Measurements from ENCODE around the gene THADA.
"Not testable (repeated sequence)": the region's sequence is repeated elsewhere in the genome, so short reads cannot be mapped to it uniquely, and the experiment has no call there.

THADA gene

DNA sequence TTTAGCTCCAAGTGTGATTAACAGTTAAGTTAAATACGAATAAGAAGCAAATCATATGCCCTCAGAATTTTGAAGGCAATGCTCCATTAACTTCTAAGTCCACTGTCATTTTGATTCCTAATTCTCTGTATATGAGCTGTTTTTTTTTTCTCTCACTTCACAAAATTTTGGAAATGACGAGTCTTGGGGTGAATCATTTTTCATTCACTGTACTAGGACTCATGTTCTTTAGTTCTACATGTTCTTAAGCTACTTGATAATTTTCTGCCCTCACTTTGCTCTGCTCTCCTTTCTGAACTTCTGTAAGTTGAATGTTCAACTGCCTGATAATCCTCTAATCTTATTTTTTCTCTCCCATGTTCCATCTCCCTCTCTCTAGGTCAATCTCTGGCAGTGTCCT lies 141.0 kb downstream of the THADA start:
- H3K27ac ChIP-seq (ENCODE audit: low read depth, low read length) = peak overlapping the region; percentile 98

DNA sequence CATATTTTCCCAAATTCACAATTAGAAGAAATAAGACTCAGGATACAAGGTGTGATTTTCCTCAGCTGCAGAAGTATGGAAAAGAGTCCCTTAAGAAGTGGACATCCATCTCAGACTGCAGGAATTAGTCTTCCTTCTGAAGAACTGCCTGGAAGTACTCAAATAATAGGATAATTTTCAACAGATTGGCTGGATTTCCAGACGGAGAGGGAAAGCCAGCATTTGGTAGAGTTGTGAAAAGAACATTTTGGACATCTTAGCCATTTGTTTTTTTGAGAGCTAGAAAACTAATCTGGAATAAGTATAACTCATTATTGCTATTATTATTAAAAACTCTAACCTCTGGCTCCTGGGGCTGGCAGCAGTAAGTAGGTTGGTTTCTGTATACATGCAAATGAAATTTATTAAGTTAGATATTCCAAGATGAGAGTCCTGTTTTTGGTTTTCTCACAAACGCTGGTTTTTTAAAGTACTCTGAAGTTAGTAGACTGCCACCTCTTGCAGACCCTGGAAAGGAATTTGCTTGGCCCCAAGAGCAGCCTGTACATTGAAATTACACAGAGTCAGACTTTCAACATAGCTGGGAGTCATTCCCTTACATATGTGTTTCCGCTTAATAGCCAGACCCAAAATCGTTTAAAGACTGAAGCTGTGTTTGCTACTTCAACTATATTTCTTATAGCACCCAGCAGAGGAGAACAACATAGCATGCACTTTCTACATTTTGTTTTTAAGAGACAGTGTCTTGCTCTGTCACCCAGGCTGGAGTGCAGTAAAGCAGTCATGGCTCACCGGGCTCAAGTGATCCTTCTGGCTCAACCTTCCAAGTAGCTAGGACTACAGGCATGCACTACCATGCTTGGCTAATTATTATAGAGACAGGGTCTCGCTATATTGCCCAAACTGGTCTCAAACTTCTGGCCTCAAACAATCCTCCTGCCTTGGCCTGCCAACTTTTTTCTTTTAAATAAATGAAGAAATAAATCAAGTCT lies 142.4 kb downstream of the THADA start:
- peaks cover 65% of the 10 kb centered on the region for H3K4me1 ChIP-seq (ENCODE audit: control insufficient read depth, insufficient read depth, low read length, unreplicated experiment)
- H2AFZ ChIP-seq (ENCODE audit: low read length, unreplicated experiment) = no peak overlapping the region
- no peak overlapping the region for H3K4me3 ChIP-seq (ENCODE audit: low read depth, low read length)
- peak overlapping the region; percentile 78 for H3K27ac ChIP-seq (ENCODE audit: low read depth, low read length)
- H3K79me2 ChIP-seq (ENCODE audit: control insufficient read depth, insufficient read depth, low read length, unreplicated experiment) = no peaks in the 10 kb centered on the region
- H3K36me3 ChIP-seq (ENCODE audit: insufficient read depth, low read length) = no peaks in the 10 kb centered on the region
- H3K27me3 ChIP-seq (ENCODE audit: insufficient read depth, low read length) = no peaks in the 10 kb centered on the region

More for the DNA sequence above, 141.0 kb downstream of the THADA start:
- Histone ChIP-seq H3K4me1 (ENCODE audit: control insufficient read depth, insufficient read depth, low read length, unreplicated experiment) (peaks cover 78% of the 10 kb centered on the region), H3K79me2 (ENCODE audit: control insufficient read depth, insufficient read depth, low read length, unreplicated experiment) (no peaks in the 10 kb centered on the region), H3K27me3 (ENCODE audit: insufficient read depth, low read length) (no peaks in the 10 kb centered on the region), H2AFZ (ENCODE audit: low read length, unreplicated experiment) (no peak overlapping the region), H3K36me3 (ENCODE audit: insufficient read depth, low read length) (no peaks in the 10 kb centered on the region), H3K4me3 (ENCODE audit: low read depth, low read length) (peak overlapping the region; percentile 57)

DNA sequence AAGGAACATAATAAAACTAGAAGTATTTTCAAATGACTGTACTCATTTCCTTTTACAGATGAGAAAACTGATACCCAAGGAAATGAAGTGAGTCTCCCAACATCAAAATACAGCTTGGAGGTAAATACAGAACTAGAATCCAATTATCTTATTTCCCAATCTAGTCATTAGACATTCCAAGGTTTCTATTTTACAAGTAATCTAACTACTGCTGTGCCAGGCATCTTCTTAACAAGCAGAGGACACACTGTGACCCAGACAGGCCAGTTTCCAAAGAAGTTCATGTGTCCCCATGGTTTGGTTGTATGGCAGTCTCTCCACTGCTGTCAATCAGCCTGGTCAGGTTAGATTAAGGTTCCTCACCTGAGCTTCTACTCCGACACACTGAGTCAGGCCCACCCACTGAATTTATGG lies 143.5 kb downstream of the THADA start:
- Histone ChIP-seq H3K4me3 (ENCODE audit: low read depth, low read length) (no peak overlapping the region), H3K4me1 (ENCODE audit: control insufficient read depth, insufficient read depth, low read length, unreplicated experiment) (peaks cover 55% of the 10 kb centered on the region)

DNA sequence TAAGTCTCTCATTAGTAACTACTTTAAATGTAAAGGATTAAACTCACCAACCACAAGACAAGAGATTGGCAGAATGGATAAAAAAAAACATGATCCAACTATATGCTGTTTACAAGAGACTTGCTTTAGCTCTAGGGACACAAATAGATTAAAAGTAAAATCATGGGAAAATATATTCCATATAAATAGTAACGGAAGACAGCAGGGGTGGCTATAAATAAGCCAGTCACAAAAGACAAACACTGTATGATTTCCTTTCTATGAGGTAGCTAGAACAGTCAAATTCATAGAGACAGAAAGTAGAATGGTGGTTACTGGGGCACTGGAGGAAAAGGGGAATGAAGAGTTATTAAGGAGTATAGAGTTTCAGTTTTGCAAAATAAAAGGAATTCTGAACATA lies 145.2 kb downstream of the THADA start:
- Histone ChIP-seq H3K36me3 (ENCODE audit: insufficient read depth, low read length) (peaks cover 8% of the 10 kb centered on the region; the same call in 1 of the 2 replicates), H3K4me1 (ENCODE audit: control insufficient read depth, insufficient read depth, low read length, unreplicated experiment) (peaks cover 49% of the 10 kb centered on the region)

More for the DNA sequence above, 143.5 kb downstream of the THADA start:
- no peaks in the 10 kb centered on the region for H3K27me3 ChIP-seq (ENCODE audit: insufficient read depth, low read length)
- peak overlapping the region; percentile 16 for H2AFZ ChIP-seq (ENCODE audit: low read length, unreplicated experiment)
- peak overlapping the region; percentile 78 for H3K27ac ChIP-seq (ENCODE audit: low read depth, low read length)
- H3K79me2 ChIP-seq (ENCODE audit: control insufficient read depth, insufficient read depth, low read length, unreplicated experiment) = no peaks in the 10 kb centered on the region
- H3K36me3 ChIP-seq (ENCODE audit: insufficient read depth, low read length) = no peaks in the 10 kb centered on the region

DNA sequence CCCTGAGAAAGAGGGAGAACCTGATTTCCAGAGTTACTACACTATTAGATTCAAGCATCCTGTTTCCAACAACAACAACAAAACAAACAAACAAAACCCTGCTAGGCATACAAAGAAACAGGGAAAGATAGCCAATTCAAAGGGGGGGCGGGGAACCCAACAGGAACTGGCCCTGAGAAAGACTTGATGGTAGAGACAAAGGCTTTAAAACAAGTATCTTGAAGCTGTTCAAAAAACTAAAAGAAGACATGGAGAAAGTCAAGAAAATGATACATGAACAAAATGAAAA lies 147.1 kb downstream of the THADA start:
- Histone ChIP-seq H3K4me3 (ENCODE audit: low read depth, low read length) (no peak overlapping the region), H2AFZ (ENCODE audit: low read length, unreplicated experiment) (no peak overlapping the region), H3K4me1 (ENCODE audit: control insufficient read depth, insufficient read depth, low read length, unreplicated experiment) (peaks cover 43% of the 10 kb centered on the region), H3K79me2 (ENCODE audit: control insufficient read depth, insufficient read depth, low read length, unreplicated experiment) (peaks cover 2% of the 10 kb centered on the region), H3K36me3 (ENCODE audit: insufficient read depth, low read length) (peaks cover 8% of the 10 kb centered on the region; the same call in 1 of the 2 replicates), H3K27ac (ENCODE audit: low read depth, low read length) (no peak overlapping the region), H3K27me3 (ENCODE audit: insufficient read depth, low read length) (no peaks in the 10 kb centered on the region)

More for the DNA sequence above, 145.2 kb downstream of the THADA start:
- H2AFZ ChIP-seq (ENCODE audit: low read length, unreplicated experiment) = no peak overlapping the region
- H3K27ac ChIP-seq (ENCODE audit: low read depth, low read length) = peak overlapping the region; percentile 78; the same call in 1 of the 2 replicates
- H3K27me3 ChIP-seq (ENCODE audit: insufficient read depth, low read length) = no peaks in the 10 kb centered on the region
- H3K4me3 ChIP-seq (ENCODE audit: low read depth, low read length) = no peak overlapping the region
- H3K79me2 ChIP-seq (ENCODE audit: control insufficient read depth, insufficient read depth, low read length, unreplicated experiment) = peaks cover 2% of the 10 kb centered on the region

DNA sequence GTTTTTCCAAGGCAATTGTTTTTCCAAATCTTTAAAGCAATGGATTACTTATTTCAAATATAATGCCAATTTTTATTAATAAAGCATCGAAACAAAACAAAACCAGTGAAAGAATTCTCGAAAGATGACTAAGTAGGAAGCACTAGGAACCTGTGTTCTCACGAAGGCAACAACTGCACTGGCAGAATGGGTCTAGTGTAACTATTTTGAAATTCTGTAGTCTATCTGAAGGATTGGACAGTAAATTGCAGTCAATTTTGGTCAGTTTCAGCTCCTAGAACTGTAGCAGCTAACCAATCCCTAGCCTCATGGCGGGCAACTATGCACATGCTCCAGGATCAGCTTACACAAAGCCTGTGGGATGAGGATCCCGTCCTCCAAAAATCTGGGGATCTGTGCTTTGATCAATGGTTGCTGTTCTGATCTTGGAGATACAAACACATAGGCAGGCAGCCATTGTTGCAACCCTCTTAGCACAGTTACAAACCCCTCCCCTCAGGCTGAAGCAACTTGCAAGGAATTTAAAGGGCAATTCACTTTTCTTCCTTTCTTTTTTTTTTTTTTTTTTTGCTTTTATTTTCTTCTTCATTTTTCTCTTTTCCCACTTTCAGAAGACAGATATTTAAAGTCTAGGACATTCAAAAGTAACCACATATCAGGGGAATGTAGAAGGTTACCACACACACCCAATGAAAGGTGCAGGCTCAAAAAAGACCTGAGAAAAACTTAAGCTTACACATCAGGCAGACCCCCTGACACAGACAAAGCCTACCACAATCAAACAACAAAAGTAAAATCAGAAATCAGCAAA lies 147.6 kb downstream of the THADA start:
- Histone ChIP-seq H3K79me2 (ENCODE audit: control insufficient read depth, insufficient read depth, low read length, unreplicated experiment) (peaks cover 2% of the 10 kb centered on the region), H3K27ac (ENCODE audit: low read depth, low read length) (no peak overlapping the region), H3K27me3 (ENCODE audit: insufficient read depth, low read length) (no peaks in the 10 kb centered on the region), H2AFZ (ENCODE audit: low read length, unreplicated experiment) (no peak overlapping the region), H3K36me3 (ENCODE audit: insufficient read depth, low read length) (peaks cover 8% of the 10 kb centered on the region; the same call in 1 of the 2 replicates), H3K4me1 (ENCODE audit: control insufficient read depth, insufficient read depth, low read length, unreplicated experiment) (peaks cover 37% of the 10 kb centered on the region), H3K4me3 (ENCODE audit: low read depth, low read length) (no peak overlapping the region)

DNA sequence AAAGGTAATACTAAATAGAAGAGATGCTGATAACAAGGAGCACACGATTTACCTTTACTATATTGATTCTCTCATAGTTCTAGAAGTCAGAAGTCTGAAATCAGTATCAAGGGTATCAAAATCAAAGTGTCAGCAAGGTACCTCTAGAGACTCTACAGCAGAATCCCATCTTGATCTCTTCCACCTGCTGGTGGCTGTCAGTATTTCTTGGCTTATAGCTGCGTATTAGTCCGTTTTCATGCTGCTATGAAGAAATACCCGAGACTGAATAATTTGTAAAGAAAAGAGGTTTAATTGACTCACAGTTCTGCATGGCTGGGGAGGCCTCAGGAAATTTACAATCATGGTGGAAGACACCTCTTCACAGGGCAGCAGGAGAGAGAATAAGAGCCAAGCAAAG lies 149.1 kb downstream of the THADA start:
- not testable (repeated sequence) for H3K36me3 ChIP-seq (ENCODE audit: insufficient read depth, low read length); H3K27me3 ChIP-seq (ENCODE audit: insufficient read depth, low read length); H3K79me2 ChIP-seq (ENCODE audit: control insufficient read depth, insufficient read depth, low read length, unreplicated experiment); H2AFZ ChIP-seq (ENCODE audit: low read length, unreplicated experiment); H3K27ac ChIP-seq (ENCODE audit: low read depth, low read length); H3K4me3 ChIP-seq (ENCODE audit: low read depth, low read length)
- peaks cover 22% of the 10 kb centered on the region for H3K4me1 ChIP-seq (ENCODE audit: control insufficient read depth, insufficient read depth, low read length, unreplicated experiment)

DNA sequence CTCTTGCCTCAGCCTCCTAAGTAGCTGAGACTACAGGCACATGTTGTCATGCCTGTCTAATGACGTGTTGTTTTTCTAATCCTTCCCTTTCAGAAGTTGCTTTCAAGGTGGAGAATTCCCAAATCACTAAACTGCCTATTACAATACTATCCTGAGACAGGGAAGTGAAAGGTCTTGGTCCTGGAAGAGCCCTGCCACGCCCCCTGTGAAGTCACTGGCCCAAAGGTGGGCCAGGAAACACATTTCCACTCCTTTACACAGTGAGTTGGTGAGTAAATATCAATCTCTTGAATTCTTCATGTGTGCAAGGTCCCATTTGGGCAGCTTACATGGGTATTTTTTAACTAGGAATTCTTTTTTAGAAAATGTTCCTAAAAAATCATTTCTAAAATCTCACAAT lies 150.1 kb downstream of the THADA start:
- no peaks in the 10 kb centered on the region for H3K27me3 ChIP-seq (ENCODE audit: insufficient read depth, low read length)
- peak overlapping the region; percentile 70 for H3K27ac ChIP-seq (ENCODE audit: low read depth, low read length)
- H3K79me2 ChIP-seq (ENCODE audit: control insufficient read depth, insufficient read depth, low read length, unreplicated experiment) = peaks cover 2% of the 10 kb centered on the region
- no peak overlapping the region for H3K4me3 ChIP-seq (ENCODE audit: low read depth, low read length)
- peaks cover 8% of the 10 kb centered on the region; the same call in 1 of the 2 replicates for H3K36me3 ChIP-seq (ENCODE audit: insufficient read depth, low read length)
- no peak overlapping the region for H2AFZ ChIP-seq (ENCODE audit: low read length, unreplicated experiment)
- H3K4me1 ChIP-seq (ENCODE audit: control insufficient read depth, insufficient read depth, low read length, unreplicated experiment) = peaks cover 14% of the 10 kb centered on the region

DNA sequence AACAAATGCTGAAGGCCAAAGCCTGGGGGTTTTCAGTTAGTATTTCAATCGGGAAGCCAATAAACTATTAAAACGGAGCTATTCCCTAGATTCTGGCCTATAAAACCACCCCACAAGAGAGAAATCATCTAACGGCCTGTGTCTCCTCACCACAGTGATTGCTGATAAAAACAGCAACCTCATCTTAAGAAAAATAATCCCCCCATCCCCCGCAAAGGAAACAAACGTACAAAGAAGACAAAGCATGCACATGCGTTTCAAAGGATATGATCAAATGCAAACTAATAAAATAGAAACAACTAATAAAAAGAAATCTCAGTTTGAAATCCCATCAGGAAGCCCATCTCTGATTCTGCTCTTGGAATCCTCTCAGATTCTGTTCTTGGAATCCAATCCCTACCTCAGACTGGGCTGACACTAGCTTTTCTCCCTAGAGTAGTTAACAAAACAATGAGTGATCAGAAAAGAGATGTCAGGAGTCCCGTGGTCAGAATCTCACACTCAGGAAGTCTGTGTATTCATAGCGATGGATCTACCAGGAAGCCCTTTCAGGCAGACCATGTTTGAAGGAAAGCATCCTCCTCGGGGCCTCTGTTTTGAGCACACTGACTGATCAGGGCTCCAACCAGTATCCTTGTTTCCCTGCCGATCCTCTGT lies 150.7 kb downstream of the THADA start:
- H2AFZ ChIP-seq (ENCODE audit: low read length, unreplicated experiment) = peak overlapping the region; percentile 24
- H3K4me3 ChIP-seq (ENCODE audit: low read depth, low read length) = no peak overlapping the region
- H3K4me1 ChIP-seq (ENCODE audit: control insufficient read depth, insufficient read depth, low read length, unreplicated experiment) = peaks cover 14% of the 10 kb centered on the region
- no peaks in the 10 kb centered on the region for H3K27me3 ChIP-seq (ENCODE audit: insufficient read depth, low read length)
- H3K36me3 ChIP-seq (ENCODE audit: insufficient read depth, low read length) = peaks cover 8% of the 10 kb centered on the region; the same call in 1 of the 2 replicates
- peaks cover 2% of the 10 kb centered on the region for H3K79me2 ChIP-seq (ENCODE audit: control insufficient read depth, insufficient read depth, low read length, unreplicated experiment)
- peak overlapping the region; percentile 70 for H3K27ac ChIP-seq (ENCODE audit: low read depth, low read length)

DNA sequence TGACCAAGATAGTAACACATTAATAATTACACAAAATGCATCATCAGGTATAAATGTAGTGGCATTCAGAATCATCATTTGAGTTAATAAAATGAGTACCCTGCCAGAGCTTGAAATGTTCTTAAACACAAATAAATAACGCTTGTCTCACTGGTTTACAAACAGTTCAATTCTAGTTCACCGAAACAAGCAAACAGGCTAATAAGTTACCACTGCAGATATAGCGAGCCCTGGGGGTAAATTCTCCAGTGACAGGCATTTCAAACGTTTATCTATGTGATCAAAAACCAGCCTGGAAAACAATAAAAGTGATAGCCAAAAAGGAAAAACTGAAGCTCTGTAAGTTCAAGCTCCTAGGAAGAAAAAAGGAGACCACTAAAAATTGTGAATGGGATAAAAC lies 152.6 kb downstream of the THADA start:
- Histone ChIP-seq H3K27ac (ENCODE audit: low read depth, low read length) (no peak overlapping the region), H3K36me3 (ENCODE audit: insufficient read depth, low read length) (peaks cover 8% of the 10 kb centered on the region; the same call in 1 of the 2 replicates), H3K4me1 (ENCODE audit: control insufficient read depth, insufficient read depth, low read length, unreplicated experiment) (peaks cover 22% of the 10 kb centered on the region), H3K79me2 (ENCODE audit: control insufficient read depth, insufficient read depth, low read length, unreplicated experiment) (peaks cover 2% of the 10 kb centered on the region), H3K27me3 (ENCODE audit: insufficient read depth, low read length) (no peaks in the 10 kb centered on the region), H3K4me3 (ENCODE audit: low read depth, low read length) (no peak overlapping the region), H2AFZ (ENCODE audit: low read length, unreplicated experiment) (no peak overlapping the region)
